GM18858 (cell line): ENCODE data around the gene MLLT6.

Experiments
- ATAC-seq: cut with Tn5 transposase; IDR thresholded peaks from one replicate; pipeline ENCODE4 v1.9.1; 2021; ENCODE audit not compliant: unreplicated experiment

The MLLT6 gene

DNA sequence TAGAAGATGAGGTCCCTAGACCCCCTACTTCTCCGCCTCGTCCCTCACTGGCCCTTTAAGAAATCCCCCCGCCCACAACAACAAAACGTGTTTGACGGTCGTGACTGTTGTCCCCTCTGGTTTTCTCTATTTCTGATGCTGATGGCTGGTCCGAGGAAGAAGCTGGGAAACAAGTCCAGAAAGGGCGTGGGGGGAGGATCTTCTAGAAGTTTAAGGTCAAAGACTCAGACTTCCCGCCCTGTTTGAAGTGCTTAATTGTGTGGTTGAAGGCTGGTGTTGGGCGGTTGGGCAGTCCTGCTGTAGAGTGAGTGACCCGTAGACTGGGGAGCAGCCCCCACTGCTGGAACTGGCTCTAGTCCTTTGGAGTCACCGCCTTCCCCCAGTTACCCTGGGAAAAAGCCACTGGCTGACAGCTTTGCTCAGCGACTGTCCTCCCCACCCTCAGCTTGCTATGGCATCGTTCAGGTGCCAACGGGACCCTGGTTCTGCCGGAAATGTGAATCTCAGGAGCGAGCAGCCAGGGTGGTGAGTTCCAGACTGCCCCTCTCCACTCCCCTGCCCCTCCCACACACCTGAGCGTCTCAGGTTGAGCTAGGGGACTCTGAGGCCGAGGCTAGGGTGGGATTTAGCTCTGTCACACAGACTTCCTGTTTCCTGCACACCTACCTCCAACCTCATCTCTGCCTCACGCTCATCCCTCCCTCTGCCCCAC is 1.6 kb downstream of the MLLT6 start:
- no peak for ATAC-seq

- no peak for ATAC-seq
These were observed 2.7 kb downstream of the MLLT6 start for GRCh38 chr17:38707678-38708351.

GRCh38 chr17:38709104-38709820 is 4.2 kb downstream of the MLLT6 start:
- no peak for ATAC-seq

GRCh38 chr17:38709864-38710603 is 5.0 kb downstream of the MLLT6 start:
- no peak for ATAC-seq

DNA sequence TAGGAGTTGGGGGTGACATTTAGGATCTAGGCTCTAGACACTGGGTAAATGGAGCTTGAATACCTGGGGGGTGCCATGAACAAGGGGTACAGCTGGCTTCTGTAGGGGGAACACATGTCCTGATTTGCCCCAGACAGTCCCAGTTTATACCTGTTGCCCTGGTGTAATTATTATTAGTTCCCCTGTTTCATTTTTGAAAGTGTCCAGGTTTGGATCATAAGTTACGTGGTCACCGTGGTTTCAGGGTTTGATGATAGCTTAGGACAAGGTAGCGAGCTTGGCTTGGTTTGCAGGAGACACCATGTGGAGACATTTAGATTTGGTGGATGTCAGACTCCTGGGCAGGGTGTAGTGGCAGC is 5.5 kb downstream of the MLLT6 start:
- no peak for ATAC-seq

GRCh38 chr17:38710985-38711384 is 5.9 kb downstream of the MLLT6 start:
- no peak for ATAC-seq

- ATAC-seq = no peak
These were observed 6.9 kb downstream of the MLLT6 start for GRCh38 chr17:38711792-38712571.

DNA sequence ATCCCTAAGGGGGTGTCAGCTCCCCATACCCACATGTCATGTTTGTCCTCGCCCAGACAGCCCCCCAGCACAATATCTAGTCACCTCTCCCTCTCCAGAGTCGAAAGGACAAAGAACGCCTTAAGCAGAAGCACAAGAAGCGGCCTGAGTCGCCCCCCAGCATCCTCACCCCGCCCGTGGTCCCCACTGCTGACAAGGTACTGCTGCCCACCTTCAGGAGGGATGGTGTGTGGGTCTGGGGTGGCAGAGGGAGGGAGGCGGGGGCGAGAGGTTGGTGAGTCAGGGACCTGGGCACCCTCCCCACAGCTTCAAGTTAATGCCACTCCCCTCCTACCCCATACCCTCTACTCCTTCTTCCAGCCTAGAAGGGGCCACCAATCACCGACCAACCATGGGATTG is 7.5 kb downstream of the MLLT6 start:
- ATAC-seq = no peak

DNA sequence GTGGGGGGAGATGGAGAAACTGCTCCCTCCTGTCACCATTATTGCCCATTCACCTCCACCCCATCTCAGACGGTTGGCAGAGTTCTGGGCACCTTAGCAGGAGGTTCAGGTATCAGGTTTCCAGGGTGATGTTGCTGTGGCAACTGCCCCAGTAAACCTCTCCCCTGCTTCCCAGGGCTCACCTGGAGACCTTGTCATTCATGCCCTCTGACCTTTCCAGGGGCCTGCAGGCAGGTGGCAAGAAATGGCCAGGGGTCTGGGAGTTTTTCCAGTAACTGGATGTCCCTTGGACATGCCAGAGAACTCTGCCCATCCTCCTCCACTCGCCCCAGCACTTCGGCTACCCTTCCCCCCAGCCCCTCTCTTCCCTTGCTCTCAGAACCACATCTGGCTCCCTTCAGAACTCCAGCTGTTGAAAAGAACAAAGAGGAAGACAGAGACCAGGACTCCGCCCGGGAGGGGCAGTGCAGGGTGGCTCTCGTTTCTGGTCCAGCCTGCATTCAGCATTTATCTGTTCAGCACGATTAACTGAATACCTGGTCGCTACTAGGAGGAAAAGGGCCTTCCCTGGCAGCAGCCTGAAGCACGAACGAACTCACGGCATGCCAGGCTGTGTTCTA is 8.5 kb downstream of the MLLT6 start:
- ATAC-seq = no peak

DNA sequence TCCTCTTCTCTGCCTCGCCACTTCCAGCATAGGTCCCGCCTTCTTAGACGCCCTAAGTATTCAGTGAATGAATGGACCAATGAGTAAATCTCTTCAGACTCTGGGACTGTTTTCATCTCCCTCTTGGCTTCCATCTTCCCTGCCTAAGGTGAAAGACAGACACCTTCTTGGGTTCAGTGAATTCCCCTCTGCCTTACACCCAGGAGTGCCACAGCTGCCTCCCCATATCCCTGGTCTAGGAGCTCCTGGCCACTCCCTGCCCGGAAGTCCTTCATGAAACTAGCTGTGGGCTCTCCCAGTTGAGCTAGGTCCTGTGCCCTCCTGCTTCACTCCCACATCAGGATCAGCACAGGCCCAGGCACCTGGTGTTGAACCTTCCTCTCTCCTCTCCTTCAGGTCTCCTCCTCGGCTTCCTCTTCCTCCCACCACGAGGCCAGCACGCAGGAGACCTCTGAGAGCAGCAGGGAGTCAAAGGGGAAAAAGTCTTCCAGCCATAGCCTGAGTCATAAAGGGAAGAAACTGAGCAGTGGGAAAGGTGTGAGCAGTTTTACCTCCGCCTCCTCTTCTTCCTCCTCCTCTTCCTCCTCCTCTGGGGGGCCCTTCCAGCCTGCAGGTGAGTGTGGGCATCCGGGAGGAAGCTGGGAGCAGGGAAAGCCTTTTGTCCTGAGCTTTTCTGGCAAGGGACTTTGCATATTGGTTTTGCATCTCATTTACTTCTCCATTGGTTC is 10.3 kb downstream of the MLLT6 start:
- ATAC-seq = no peak

- no peak for ATAC-seq
These were observed 11.4 kb downstream of the MLLT6 start for GRCh38 chr17:38716368-38717005.

DNA sequence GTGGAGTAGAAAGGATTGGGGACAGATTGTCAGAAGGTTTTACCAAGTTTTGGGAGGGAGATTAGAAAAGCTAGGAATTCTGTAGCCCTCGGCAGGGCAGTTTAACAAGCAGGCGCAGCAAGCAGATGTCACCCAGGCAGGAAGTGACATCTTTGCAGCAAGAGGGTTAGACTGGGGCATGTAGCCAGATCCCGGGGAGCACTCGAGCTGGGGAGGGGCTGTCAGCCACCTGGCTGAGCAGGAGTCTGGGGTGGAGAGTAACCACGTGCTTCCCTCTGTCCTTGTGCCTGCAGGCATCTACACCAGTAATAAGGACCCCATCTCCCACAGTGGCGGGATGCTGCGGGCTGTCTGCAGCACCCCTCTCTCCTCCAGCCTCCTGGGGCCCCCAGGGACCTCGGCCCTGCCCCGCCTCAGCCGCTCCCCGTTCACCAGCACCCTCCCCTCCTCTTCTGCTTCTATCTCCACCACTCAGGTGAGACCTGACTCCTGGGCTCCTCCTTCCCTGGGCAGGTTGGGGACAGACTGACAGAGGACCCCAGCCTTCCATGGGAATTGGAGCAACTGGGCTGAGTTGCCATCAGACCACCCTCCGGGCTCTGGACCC is 12.2 kb downstream of the MLLT6 start:
- ATAC-seq = no peak

DNA sequence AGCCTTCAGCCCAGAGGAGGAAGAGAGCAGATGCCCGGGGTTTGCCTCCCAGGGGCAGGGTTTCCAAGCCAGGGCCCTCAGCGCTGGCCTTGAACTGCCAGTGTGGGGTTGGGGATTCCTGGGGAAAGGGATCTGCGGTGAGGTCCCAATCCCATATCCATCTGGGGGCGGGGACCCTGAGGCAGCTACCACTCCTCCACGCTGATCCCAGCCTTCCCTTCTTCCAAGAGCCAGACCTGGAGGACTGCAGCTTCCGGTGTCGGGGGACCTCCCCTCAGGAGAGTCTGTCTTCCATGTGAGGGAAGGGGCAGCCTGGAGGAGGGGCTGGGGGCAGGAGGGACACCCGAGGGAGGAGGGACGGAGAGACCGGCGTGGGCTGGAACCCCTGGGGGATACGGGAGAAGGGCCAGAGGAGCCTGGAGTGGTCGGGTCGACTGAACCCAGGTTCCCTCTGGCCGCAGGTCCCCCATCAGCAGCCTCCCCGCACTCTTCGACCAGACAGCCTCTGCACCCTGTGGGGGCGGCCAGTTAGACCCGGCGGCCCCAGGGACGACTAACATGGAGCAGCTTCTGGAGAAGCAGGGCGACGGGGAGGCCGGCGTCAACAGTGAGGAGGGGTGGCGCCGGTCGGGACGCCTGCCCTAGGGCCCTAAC is 14.3 kb downstream of the MLLT6 start:
- no peak for ATAC-seq

DNA sequence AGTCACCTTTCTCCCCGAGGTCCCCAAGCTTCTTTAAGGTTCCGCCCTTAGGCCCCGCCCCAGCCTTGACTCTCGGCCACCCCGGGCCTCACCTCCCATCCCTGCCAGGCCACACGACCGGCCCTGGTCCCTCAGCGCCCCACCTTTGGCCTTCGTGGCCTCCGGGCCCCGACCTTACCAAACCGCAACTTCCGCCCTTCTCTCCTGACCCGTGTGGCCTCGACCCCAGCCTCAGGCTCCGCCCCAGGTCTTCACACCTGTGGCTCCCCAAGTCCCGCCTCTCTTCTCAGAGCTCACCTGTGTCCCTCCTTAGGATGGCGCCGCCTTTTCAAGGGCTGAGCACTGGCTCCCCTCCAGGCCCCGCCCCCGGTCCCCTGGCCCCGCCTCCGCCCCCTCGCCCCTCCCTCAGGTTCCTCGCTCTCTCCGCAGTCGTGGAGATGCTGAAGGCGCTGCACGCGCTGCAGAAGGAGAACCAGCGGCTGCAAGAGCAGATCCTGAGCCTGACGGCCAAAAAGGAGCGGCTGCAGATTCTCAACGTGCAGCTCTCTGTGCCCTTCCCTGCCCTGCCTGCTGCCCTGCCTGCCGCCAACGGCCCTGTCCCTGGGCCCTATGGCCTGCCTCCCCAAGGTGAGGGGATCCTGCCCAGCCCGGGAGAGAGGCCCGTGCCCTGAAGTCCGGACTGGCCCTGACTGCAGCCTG is 15.0 kb downstream of the MLLT6 start:
- ATAC-seq = no peak

GRCh38 chr17:38720941-38721340 is 15.9 kb downstream of the MLLT6 start:
- ATAC-seq = no peak

GRCh38 chr17:38721802-38722201 is 16.7 kb downstream of the MLLT6 start:
- ATAC-seq = no peak

DNA sequence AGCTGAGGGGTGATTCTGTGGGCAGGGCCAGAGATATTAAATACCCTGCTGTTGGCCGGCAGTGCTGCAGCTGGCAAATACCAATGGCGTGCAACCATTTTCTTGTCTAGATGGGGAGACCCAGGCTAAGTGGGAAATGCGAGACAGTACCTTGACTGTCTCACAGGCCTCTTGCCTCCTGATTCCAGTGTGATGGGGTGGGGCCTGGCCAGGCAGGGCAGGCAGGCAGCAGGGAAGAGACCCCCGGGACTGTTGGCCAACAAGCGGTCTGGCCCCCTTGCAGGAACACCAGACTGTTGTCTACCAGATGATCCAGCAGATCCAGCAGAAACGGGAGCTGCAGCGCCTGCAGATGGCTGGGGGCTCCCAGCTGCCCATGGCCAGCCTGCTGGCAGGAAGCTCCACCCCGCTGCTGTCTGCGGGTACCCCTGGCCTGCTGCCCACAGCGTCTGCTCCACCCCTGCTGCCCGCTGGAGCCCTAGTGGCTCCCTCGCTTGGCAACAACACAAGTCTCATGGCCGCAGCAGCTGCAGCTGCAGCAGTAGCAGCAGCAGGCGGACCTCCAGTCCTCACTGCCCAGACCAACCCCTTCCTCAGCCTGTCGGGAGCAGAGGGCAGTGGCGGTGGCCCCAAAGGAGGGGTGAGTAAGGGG is 19.4 kb downstream of the MLLT6 start:
- ATAC-seq = no peak
